22Rv1 (cell line): ENCODE measurements around the gene CDC42EP4.

Experiments used
- ZFX ChIP-seq: fragments of 450-650 bp; IDR thresholded peaks from 2 replicates; pipeline ENCODE4 v1.6.1; 2017; ENCODE audit warnings: antibody characterized with exemption, borderline replicate concordance
- TF ChIP-seq, protein P1 (sequence below): fragments of 450-650 bp; IDR thresholded peaks from 2 replicates; pipeline ENCODE4 v1.5.1; 2017; ENCODE audit warnings: mild to moderate bottlenecking

DNA sequence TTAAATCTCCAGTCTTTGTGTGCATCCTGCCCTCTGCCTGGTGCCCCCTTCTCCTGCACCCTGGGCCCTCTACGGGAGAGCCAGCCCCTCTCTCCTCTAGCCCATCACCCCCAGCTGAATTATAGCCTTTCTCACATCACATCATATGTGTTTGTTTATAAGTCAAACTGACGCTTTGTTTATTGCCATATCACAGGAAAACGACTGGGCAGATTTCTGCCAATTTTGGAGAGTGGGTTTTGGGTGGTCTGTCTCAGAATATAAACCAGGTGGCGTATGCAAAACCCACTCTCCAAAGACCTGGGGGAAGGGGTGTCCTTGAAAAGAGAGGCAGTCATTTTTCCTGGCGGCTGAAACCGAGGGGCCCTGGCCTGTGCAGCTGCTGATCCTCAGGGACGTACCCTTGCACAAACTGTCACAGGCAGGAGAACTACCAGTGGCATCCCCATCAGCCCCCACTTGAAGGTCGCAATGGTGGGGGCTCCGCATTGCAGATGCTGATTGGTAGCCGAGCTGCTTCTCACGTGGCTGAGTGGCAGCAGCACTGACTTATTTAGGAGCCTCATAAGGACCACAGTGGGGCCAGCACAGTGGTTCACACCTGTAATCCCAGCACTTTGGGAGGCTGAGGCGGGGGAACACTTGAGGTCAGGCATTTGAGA is 34.8 kb upstream of the CDC42EP4 start:
- TF ChIP-seq, protein P1, sequence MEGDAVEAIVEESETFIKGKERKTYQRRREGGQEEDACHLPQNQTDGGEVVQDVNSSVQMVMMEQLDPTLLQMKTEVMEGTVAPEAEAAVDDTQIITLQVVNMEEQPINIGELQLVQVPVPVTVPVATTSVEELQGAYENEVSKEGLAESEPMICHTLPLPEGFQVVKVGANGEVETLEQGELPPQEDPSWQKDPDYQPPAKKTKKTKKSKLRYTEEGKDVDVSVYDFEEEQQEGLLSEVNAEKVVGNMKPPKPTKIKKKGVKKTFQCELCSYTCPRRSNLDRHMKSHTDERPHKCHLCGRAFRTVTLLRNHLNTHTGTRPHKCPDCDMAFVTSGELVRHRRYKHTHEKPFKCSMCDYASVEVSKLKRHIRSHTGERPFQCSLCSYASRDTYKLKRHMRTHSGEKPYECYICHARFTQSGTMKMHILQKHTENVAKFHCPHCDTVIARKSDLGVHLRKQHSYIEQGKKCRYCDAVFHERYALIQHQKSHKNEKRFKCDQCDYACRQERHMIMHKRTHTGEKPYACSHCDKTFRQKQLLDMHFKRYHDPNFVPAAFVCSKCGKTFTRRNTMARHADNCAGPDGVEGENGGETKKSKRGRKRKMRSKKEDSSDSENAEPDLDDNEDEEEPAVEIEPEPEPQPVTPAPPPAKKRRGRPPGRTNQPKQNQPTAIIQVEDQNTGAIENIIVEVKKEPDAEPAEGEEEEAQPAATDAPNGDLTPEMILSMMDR: no peak
- no peak for TF ChIP-seq ZFX
